ENCODE results near the gene FPR1.

DNA sequence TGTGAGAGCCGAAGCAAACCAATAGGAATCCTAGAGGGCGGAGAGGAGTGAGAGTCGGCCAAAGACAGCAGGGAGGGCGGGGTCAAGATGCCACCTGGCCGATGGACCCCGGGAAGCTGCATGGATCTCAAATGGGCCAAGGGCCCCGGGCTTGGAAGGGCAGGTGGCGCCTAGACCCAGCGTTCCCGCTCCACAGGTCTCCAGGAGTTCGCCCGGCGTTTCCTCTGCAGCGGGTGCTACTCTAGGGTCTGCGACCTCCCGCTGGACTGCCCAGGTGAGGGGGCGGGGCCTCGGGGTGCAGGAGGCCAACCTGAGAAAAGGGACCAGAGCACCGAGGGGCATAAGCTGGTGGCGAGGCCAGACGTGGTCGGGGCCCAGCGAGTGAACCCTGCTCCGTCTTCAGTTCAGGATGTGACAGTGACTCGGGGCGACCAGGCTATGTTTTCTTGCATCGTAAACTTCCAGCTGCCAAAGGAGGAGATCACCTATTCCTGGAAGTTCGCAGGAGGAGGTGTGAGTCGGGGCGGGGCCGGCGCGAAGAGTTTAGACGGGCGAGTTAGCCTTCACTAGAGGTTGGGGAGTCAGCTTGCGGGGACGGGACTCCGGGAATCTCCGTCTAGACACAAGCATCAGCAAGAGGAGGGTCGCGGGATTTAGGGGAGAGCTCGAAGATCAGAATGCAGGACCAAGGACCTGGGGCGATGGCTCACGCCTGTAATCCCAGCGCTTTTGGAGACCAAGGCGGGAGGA, 48.7 kb downstream of the FPR1 start:
- TF ChIP-seq, protein P1, sequence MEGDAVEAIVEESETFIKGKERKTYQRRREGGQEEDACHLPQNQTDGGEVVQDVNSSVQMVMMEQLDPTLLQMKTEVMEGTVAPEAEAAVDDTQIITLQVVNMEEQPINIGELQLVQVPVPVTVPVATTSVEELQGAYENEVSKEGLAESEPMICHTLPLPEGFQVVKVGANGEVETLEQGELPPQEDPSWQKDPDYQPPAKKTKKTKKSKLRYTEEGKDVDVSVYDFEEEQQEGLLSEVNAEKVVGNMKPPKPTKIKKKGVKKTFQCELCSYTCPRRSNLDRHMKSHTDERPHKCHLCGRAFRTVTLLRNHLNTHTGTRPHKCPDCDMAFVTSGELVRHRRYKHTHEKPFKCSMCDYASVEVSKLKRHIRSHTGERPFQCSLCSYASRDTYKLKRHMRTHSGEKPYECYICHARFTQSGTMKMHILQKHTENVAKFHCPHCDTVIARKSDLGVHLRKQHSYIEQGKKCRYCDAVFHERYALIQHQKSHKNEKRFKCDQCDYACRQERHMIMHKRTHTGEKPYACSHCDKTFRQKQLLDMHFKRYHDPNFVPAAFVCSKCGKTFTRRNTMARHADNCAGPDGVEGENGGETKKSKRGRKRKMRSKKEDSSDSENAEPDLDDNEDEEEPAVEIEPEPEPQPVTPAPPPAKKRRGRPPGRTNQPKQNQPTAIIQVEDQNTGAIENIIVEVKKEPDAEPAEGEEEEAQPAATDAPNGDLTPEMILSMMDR (IDR thresholded peaks at IDR 0.05) = no peak
- no peak for TF ChIP-seq POLR2A (IDR thresholded peaks at IDR 0.05)

Measured in transverse colon (tissue), 3 donors.